Tibial nerve (tissue), 4 donors: ENCODE data around the gene TSNAXIP1.

Experiments
- CTCF ChIP-seq, 5 experiments: fragments of 200-600 bp in 3 of 5; fragments of 450-650 bp in 2 of 5; sonication (generic) in 3 of 5; IDR thresholded peaks; one replicate each; pipeline ENCODE4 v1.5.1; 2016 to 2019; ENCODE audit warnings: antibody characterized with exemption in 5 of 5, mild to moderate bottlenecking in 3 of 5, moderate library complexity in 2 of 5
- EP300 ChIP-seq, 2 donors: sonication (generic); formaldehyde crosslinking; IDR thresholded peaks; one replicate each; pipeline ENCODE4 v1.6.1; 2017; ENCODE audit warnings: antibody characterized with exemption in 2 of 2, mild to moderate bottlenecking in 1 of 2
- POLR2A ChIP-seq, 2 donors: fragments of 450-650 bp; IDR thresholded peaks; one replicate each; pipeline ENCODE4 v1.6.1; 2017; ENCODE audit warnings: antibody characterized with exemption in 2 of 2, mild to moderate bottlenecking in 2 of 2, moderate library complexity in 2 of 2

DNA sequence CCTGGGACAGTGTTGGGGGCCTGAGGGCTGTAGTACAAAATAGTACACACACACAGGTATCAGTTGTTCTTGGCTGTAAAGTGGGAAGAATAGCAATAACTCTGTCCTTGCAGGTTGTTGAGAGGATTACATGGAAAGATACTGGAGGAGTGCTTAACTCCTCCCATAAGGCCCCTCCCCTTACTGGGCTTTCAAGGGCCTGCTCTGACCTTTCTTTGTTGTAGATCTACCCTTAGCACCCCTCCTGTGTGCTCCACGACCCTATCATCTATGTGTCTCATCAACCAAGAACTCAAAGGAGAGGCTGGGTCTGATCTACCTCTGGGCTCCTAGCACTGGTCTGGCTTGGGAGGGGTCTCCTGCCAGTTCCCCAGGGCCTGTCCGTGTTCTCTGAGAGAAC is 57.9 kb downstream of the TSNAXIP1 start:
- TF ChIP-seq CTCF (IDR thresholded peaks at IDR 0.05) (no peak), POLR2A (IDR thresholded peaks at IDR 0.05) (no peak), EP300 (IDR thresholded peaks at IDR 0.05) (no peak)
